H9 (cell line): ENCODE results near the gene PLEK2. TPM values are rescaled to one million over a fixed set of nuclear protein-coding genes. Genes with fewer than 3 reads are reported as not detected.

Experiments
- DNase-seq: peaks from one replicate; pipeline ENCODE4 v3.0.0-alpha.2; 2017
- H2AFZ ChIP-seq: one replicate; pipeline ENCODE4 v1.6.1; 2013; ENCODE audit warnings: mild to moderate bottlenecking, low read length, control low read depth, moderate library complexity
- H2AK5ac ChIP-seq: 2 replicates; pipeline ENCODE4 v1.6.1; 2013; ENCODE audit warnings: low read length, control low read depth, mixed read lengths; ENCODE audit not compliant: insufficient read length
- H2BK120ac ChIP-seq: one replicate; pipeline ENCODE4 v1.6.1; 2013; ENCODE audit warnings: low read depth, mild to moderate bottlenecking, low read length, control low read depth, inconsistent platforms; ENCODE audit not compliant: poor library complexity, severe bottlenecking
- H2BK12ac ChIP-seq: 2 replicates; pipeline ENCODE4 v1.6.1; 2013; ENCODE audit warnings: low read length, control low read depth, mixed read lengths, low read depth; ENCODE audit not compliant: insufficient read length
- H2BK15ac ChIP-seq: 2 replicates; pipeline ENCODE4 v1.6.1; 2013; ENCODE audit warnings: low read depth, low read length, control low read depth
- H2BK20ac ChIP-seq: one replicate; pipeline ENCODE4 v1.6.1; 2013; ENCODE audit warnings: low read depth, mild to moderate bottlenecking, low read length, control low read depth, inconsistent platforms; ENCODE audit not compliant: poor library complexity, severe bottlenecking
- H2BK5ac ChIP-seq: 2 replicates; pipeline ENCODE4 v1.6.1; 2013; ENCODE audit warnings: low read length, control low read depth, mixed read lengths; ENCODE audit not compliant: insufficient read length
- H3K14ac ChIP-seq: 2 replicates; pipeline ENCODE4 v1.6.1; 2013; ENCODE audit warnings: low read length, control low read depth; ENCODE audit not compliant: insufficient read depth
- H3K18ac ChIP-seq: 2 replicates; pipeline ENCODE4 v1.6.1; 2013; ENCODE audit warnings: low read depth, mild to moderate bottlenecking, mixed read lengths, low read length, control low read depth; ENCODE audit not compliant: insufficient read length
- H3K23ac ChIP-seq: 2 replicates; pipeline ENCODE4 v1.6.1; 2013; ENCODE audit warnings: low read length, control low read depth, mixed read lengths, low read depth; ENCODE audit not compliant: insufficient read length
- H3K23me2 ChIP-seq: 2 replicates; pipeline ENCODE4 v1.6.1; 2013; ENCODE audit warnings: low read depth, mild to moderate bottlenecking, mixed read lengths, low read length, control low read depth; ENCODE audit not compliant: insufficient read length, poor library complexity, severe bottlenecking
- H3K27ac ChIP-seq: 2 replicates; pipeline ENCODE4 v1.5.1; 2013; ENCODE audit warnings: low read length, control low read depth, mixed read lengths, low read depth; ENCODE audit not compliant: insufficient read length
- H3K27me3 ChIP-seq: 2 replicates; pipeline ENCODE4 v1.6.1; 2013; ENCODE audit warnings: low read length, control low read depth, inconsistent platforms; ENCODE audit not compliant: insufficient read depth
- H3K4ac ChIP-seq: 2 replicates; pipeline ENCODE4 v1.6.1; 2013; ENCODE audit warnings: low read depth, mild to moderate bottlenecking, control low read depth, inconsistent platforms, low read length, moderate library complexity
- H3K4me1 ChIP-seq: 2 replicates; pipeline ENCODE4 v1.6.1; 2013; ENCODE audit warnings: low read length, control low read depth, inconsistent platforms; ENCODE audit not compliant: insufficient read depth
- H3K4me2 ChIP-seq: 2 replicates; pipeline ENCODE4 v1.6.1; 2013; ENCODE audit warnings: low read length, control low read depth, mixed read lengths; ENCODE audit not compliant: insufficient read length, insufficient read depth
- H3K56ac ChIP-seq: 2 replicates; pipeline ENCODE4 v1.6.1; 2013; ENCODE audit warnings: low read depth, mild to moderate bottlenecking, mixed read lengths, low read length, control low read depth; ENCODE audit not compliant: insufficient read length
- H3K79me1 ChIP-seq: 2 replicates; pipeline ENCODE4 v1.6.1; 2013; ENCODE audit warnings: low read depth, mild to moderate bottlenecking, moderate library complexity, low read length, control low read depth, inconsistent platforms; ENCODE audit not compliant: insufficient read depth, poor library complexity, severe bottlenecking
- H3K79me2 ChIP-seq: 2 replicates; pipeline ENCODE4 v1.6.1; 2013; ENCODE audit warnings: low read length, control low read depth, inconsistent platforms; ENCODE audit not compliant: insufficient read depth
- H3K9ac ChIP-seq: 2 replicates; pipeline ENCODE4 v1.6.1; 2013; ENCODE audit warnings: low read length, control low read depth, mixed read lengths; ENCODE audit not compliant: insufficient read length; ENCODE audit errors: extremely low read depth
- H3K9me3 ChIP-seq: one replicate; pipeline ENCODE4 v1.6.1; 2013; ENCODE audit warnings: low read depth, low read length, inconsistent platforms; ENCODE audit not compliant: control insufficient read depth
- H3T11ph ChIP-seq: one replicate; pipeline ENCODE4 v1.6.1; 2013; ENCODE audit warnings: mild to moderate bottlenecking, low read length, control low read depth, inconsistent platforms
- H4K20me1 ChIP-seq: one replicate; pipeline ENCODE4 v1.6.1; 2013; ENCODE audit not compliant: control insufficient read depth, insufficient read length, insufficient read depth
- H4K5ac ChIP-seq: 2 replicates; pipeline ENCODE4 v1.6.1; 2013; ENCODE audit warnings: low read depth, mild to moderate bottlenecking, mixed read lengths, low read length, control low read depth; ENCODE audit not compliant: insufficient read length
- H4K8ac ChIP-seq: replicated peaks from 2 replicates; pipeline ENCODE4 v1.6.1; 2013; ENCODE audit warnings: low read length, control low read depth, mixed read lengths, low read depth; ENCODE audit not compliant: insufficient read length
- H4K91ac ChIP-seq: 2 replicates; pipeline ENCODE4 v1.6.1; 2013; ENCODE audit warnings: low read depth, mild to moderate bottlenecking, moderate library complexity, mixed read lengths, low read length, control low read depth; ENCODE audit not compliant: insufficient read length
- H3K27ac Mint-ChIP-seq, 3 experiments: 2 replicates in 2 of 3; 3 replicates in 1 of 3; pipeline ENCODE4 v1.8.0; 2020 to 2021; ENCODE audit warnings: mixed read lengths in 3 of 3, mild to moderate bottlenecking in 1 of 3, moderate library complexity in 1 of 3
- H3K27me3 Mint-ChIP-seq: 2 replicates; pipeline ENCODE4 v1.8.0; 2021; ENCODE audit warnings: low read depth, mild to moderate bottlenecking, moderate library complexity, mixed read lengths
- H3K36me3 Mint-ChIP-seq, 3 experiments: 2 replicates in 2 of 3; 3 replicates in 1 of 3; pipeline ENCODE4 v1.8.0; 2020 to 2021; ENCODE audit warnings: low read depth in 3 of 3, mixed read lengths in 3 of 3; ENCODE audit not compliant: insufficient read depth in 1 of 3
- H3K4me1 Mint-ChIP-seq, 2 experiments: 2 replicates each; pipeline ENCODE4 v1.8.0; 2020; ENCODE audit warnings: mixed read lengths in 2 of 2
- H3K4me3 Mint-ChIP-seq, 2 experiments: 2 replicates in 1 of 2; 3 replicates in 1 of 2; pipeline ENCODE4 v1.8.0; 2020 to 2021; ENCODE audit warnings: mild to moderate bottlenecking in 2 of 2, mixed read lengths in 2 of 2, moderate library complexity in 1 of 2
- H3K9me3 Mint-ChIP-seq, 2 experiments: 2 replicates in 1 of 2; 3 replicates in 1 of 2; pipeline ENCODE4 v1.8.0; 2020; ENCODE audit warnings: mild to moderate bottlenecking in 2 of 2, mixed read lengths in 2 of 2, moderate library complexity in 1 of 2
- WGBS: extraction: QIAGEN DNeasy Blood & Tissue Kit; methylation state at CpG from one replicate; pipeline ENCODE4 v1.1.7; 2013; ENCODE audit warnings: missing lambda C conversion rate, low lambda C conversion rate, mixed read lengths; ENCODE audit not compliant: insufficient read length; ENCODE audit errors: extremely low coverage; 5-methylcytosine and 5-hydroxymethylcytosine counted together
- long read RNA-seq: library from polyadenylated mRNA; unstranded; transcript quantifications from one replicate; pipeline ENCODE4 v2.0.0, GENCODE V29; 2020
- total RNA-seq: library from RNA; stranded (reverse); gene quantifications from 2 replicates; pipeline ENCODE4 v1.2.1, GENCODE V29; 2021
- TF ChIP-seq, protein P1 (sequence below): fragments of 200-600 bp; sonication (generic); conservative IDR thresholded peaks from 3 replicates; pipeline ENCODE4 v1.8.0; 2021; ENCODE audit warnings: antibody characterized with exemption, mild to moderate bottlenecking

Gene PLEK2
- total RNA-seq = not detected in 2 replicates
- long read RNA-seq = 0 reads

GRCh38 chr14:67411820-67412421, at the start of gene PLEK2:
Gene PLEK2, minus strand, starts transcription at chr14:67412165. Its CDS starts 106 bp downstream, at chr14:67412059.
- Mint-ChIP-seq H3K36me3 (no peaks in the 10 kb centered on the region), H3K27ac (peak within 1 kb of the TSS in 1 of 3 experiments; percentile 68; a peak in 3 of 7 replicates), H3K4me3 (peak within 1 kb of the TSS in 1 of 2 experiments; percentile 71; a peak in 3 of 5 replicates), H3K27me3 (no peaks in the 10 kb centered on the region; the same call in 1 of the 2 replicates), H3K4me1 (peaks cover 6 to 19% of the 10 kb centered on the region in 2 experiments), H3K9me3 (no peaks in the 10 kb centered on the region)
- H3K23ac ChIP-seq = no peak within 1 kb of the TSS
- TF ChIP-seq, protein P1, sequence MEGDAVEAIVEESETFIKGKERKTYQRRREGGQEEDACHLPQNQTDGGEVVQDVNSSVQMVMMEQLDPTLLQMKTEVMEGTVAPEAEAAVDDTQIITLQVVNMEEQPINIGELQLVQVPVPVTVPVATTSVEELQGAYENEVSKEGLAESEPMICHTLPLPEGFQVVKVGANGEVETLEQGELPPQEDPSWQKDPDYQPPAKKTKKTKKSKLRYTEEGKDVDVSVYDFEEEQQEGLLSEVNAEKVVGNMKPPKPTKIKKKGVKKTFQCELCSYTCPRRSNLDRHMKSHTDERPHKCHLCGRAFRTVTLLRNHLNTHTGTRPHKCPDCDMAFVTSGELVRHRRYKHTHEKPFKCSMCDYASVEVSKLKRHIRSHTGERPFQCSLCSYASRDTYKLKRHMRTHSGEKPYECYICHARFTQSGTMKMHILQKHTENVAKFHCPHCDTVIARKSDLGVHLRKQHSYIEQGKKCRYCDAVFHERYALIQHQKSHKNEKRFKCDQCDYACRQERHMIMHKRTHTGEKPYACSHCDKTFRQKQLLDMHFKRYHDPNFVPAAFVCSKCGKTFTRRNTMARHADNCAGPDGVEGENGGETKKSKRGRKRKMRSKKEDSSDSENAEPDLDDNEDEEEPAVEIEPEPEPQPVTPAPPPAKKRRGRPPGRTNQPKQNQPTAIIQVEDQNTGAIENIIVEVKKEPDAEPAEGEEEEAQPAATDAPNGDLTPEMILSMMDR = no peak
- no peak within 1 kb of the TSS for H3K14ac ChIP-seq
- no peak within 1 kb of the TSS for H3K18ac ChIP-seq
- H4K8ac ChIP-seq = no peak within 1 kb of the TSS
- H2BK120ac ChIP-seq = no peak within 1 kb of the TSS
- H3K4ac ChIP-seq = no peak within 1 kb of the TSS
- H3K4me1 ChIP-seq = no peaks in the 10 kb centered on the region
- no peaks in the 10 kb centered on the region; the same call in 1 of the 2 replicates for H3K27me3 ChIP-seq
- no peak within 1 kb of the TSS for H2BK12ac ChIP-seq
- no CpG with 5 or more reads among the region's 63 CpGs for WGBS
- H2BK15ac ChIP-seq = no peak within 1 kb of the TSS
- no peak within 1 kb of the TSS for H3K56ac ChIP-seq
- no peak within 1 kb of the TSS for H2AK5ac ChIP-seq
- H3K79me2 ChIP-seq = no peaks in the 10 kb centered on the region
- H3K27ac ChIP-seq = no peak within 1 kb of the TSS
- no peak within 1 kb of the TSS for H3K4me2 ChIP-seq
- H4K5ac ChIP-seq = no peak within 1 kb of the TSS
- DNase-seq = no peak
- H2BK20ac ChIP-seq = no peak within 1 kb of the TSS
- no peak within 1 kb of the TSS for H2AFZ ChIP-seq
- no peaks in the 10 kb centered on the region for H3K23me2 ChIP-seq
- no peak within 1 kb of the TSS for H3K9ac ChIP-seq
- H4K91ac ChIP-seq = no peak within 1 kb of the TSS
- no peak within 1 kb of the TSS for H2BK5ac ChIP-seq
- no peaks in the 10 kb centered on the region for H3K9me3 ChIP-seq
- H4K20me1 ChIP-seq = no peaks in the 10 kb centered on the region
- no peaks in the 10 kb centered on the region for H3K79me1 ChIP-seq
- no peak within 1 kb of the TSS for H3T11ph ChIP-seq
